Activated T-helper 1 cell treated with anti-CD3 and anti-CD28 coated beads, Interleukin-12 subunit alpha, Interleukin-12 subunit beta, Interleukin-2, Interleukin-4 antibody, amounts not matched to agents 30 ng/mL and 10 ng/mL and 1 ng/mL, durations not matched to agents 14 hours and 24 hours and 36 hours (primary cell): ENCODE data around the gene TMEM271. TPM values are rescaled to one million over a fixed set of nuclear protein-coding genes. Genes with fewer than 3 reads are reported as not detected.

Experiments used
- DNase-seq: peaks from one replicate; pipeline ENCODE4 v3.0.0; 2021; ENCODE audit warnings: low spot score
- H3K27ac Mint-ChIP-seq: one replicate; pipeline ENCODE4 v1.8.0; 2021; ENCODE audit warnings: mild to moderate bottlenecking, mixed read lengths
- H3K27me3 Mint-ChIP-seq: one replicate; pipeline ENCODE4 v1.8.0; 2022; ENCODE audit warnings: mild to moderate bottlenecking, moderate library complexity, mixed read lengths; ENCODE audit not compliant: insufficient read depth
- H3K36me3 Mint-ChIP-seq: one replicate; pipeline ENCODE4 v1.8.0; 2021; ENCODE audit warnings: low read depth, mixed read lengths
- H3K4me1 Mint-ChIP-seq: one replicate; pipeline ENCODE4 v1.8.0; 2021; ENCODE audit warnings: low read depth, mixed read lengths
- H3K4me3 Mint-ChIP-seq: one replicate; pipeline ENCODE4 v1.8.0; 2021; ENCODE audit warnings: mild to moderate bottlenecking, moderate library complexity, mixed read lengths
- H3K9me3 Mint-ChIP-seq: one replicate; pipeline ENCODE4 v1.8.0; 2021; ENCODE audit warnings: mixed read lengths
- intact Hi-C: fragments of 100-400 bp; cut with micrococcal nuclease; formaldehyde crosslinking; loops from one replicate; pipeline ENCODE4 v1.15.1; 2024
- total RNA-seq: library from RNA; stranded (reverse); gene quantifications from 2 replicates; pipeline ENCODE4 v1.2.3, GENCODE V29; 2022

The TMEM271 gene
- total RNA-seq, 1 donor from 2014 or later = not detected

- intact Hi-C loops = no loop called here
- H3K4me1 Mint-ChIP-seq = no peaks in the 10 kb centered on the region
Measured at GRCh38 chr4:535924-536281, 40.2 kb downstream of the TMEM271 start.

GRCh38 chr4:535181-535923 lies 40.7 kb downstream of the TMEM271 start:
- no peak for DNase-seq
- Mint-ChIP-seq H3K27me3 (no peaks in the 10 kb centered on the region), H3K27ac (no peak overlapping the region), H3K9me3 (peaks cover 6% of the 10 kb centered on the region), H3K36me3 (peaks cover 54% of the 10 kb centered on the region), H3K4me1 (no peaks in the 10 kb centered on the region), H3K4me3 (no peak overlapping the region)
- intact Hi-C loops = no loop called here

More at GRCh38 chr4:535924-536281, 40.2 kb downstream of the TMEM271 start:
- Mint-ChIP-seq H3K27me3 (no peaks in the 10 kb centered on the region), H3K36me3 (peaks cover 52% of the 10 kb centered on the region), H3K4me3 (no peak overlapping the region), H3K9me3 (peaks cover 10% of the 10 kb centered on the region), H3K27ac (no peak overlapping the region)
- no peak for DNase-seq

- DNase-seq = no peak
- H3K4me1 Mint-ChIP-seq = no peaks in the 10 kb centered on the region
- H3K9me3 Mint-ChIP-seq = peaks cover 6% of the 10 kb centered on the region
- peaks cover 61% of the 10 kb centered on the region for H3K36me3 Mint-ChIP-seq
- no peak overlapping the region for H3K4me3 Mint-ChIP-seq
- no peaks in the 10 kb centered on the region for H3K27me3 Mint-ChIP-seq
- H3K27ac Mint-ChIP-seq = no peak overlapping the region
- intact Hi-C loops = no loop called here
Measured at GRCh38 chr4:534576-535151, 41.4 kb downstream of the TMEM271 start.

GRCh38 chr4:534101-534575 lies 42.0 kb downstream of the TMEM271 start:
- H3K27ac Mint-ChIP-seq = no peak overlapping the region
- intact Hi-C loops = no loop called here
- no peak for DNase-seq
- H3K4me1 Mint-ChIP-seq = no peaks in the 10 kb centered on the region
- H3K36me3 Mint-ChIP-seq = peaks cover 61% of the 10 kb centered on the region
- no peak overlapping the region for H3K4me3 Mint-ChIP-seq
- H3K9me3 Mint-ChIP-seq = peaks cover 6% of the 10 kb centered on the region
- no peaks in the 10 kb centered on the region for H3K27me3 Mint-ChIP-seq

GRCh38 chr4:533318-534100 lies 42.6 kb downstream of the TMEM271 start:
- no peaks in the 10 kb centered on the region for H3K4me1 Mint-ChIP-seq
- no peak overlapping the region for H3K27ac Mint-ChIP-seq
- H3K4me3 Mint-ChIP-seq = no peak overlapping the region
- no peak for DNase-seq
- intact Hi-C loops = no loop called here
- peaks cover 65% of the 10 kb centered on the region for H3K36me3 Mint-ChIP-seq
- peaks cover 6% of the 10 kb centered on the region for H3K9me3 Mint-ChIP-seq
- H3K27me3 Mint-ChIP-seq = no peaks in the 10 kb centered on the region

GRCh38 chr4:532588-533317 lies 43.3 kb downstream of the TMEM271 start:
- Mint-ChIP-seq H3K27me3 (no peaks in the 10 kb centered on the region), H3K27ac (no peak overlapping the region), H3K36me3 (peaks cover 59% of the 10 kb centered on the region), H3K9me3 (peaks cover 6% of the 10 kb centered on the region), H3K4me1 (no peaks in the 10 kb centered on the region), H3K4me3 (no peak overlapping the region)
- DNase-seq = no peak
- intact Hi-C loops = no loop called here

GRCh38 chr4:531721-532565 lies 44.2 kb downstream of the TMEM271 start:
- no peaks in the 10 kb centered on the region for H3K27me3 Mint-ChIP-seq
- intact Hi-C loops = no loop called here

GRCh38 chr4:531076-531475 lies 45.0 kb downstream of the TMEM271 start:
- DNase-seq = no peak
- Mint-ChIP-seq H3K36me3 (peaks cover 59% of the 10 kb centered on the region), H3K9me3 (peaks cover 6% of the 10 kb centered on the region), H3K27ac (no peak overlapping the region), H3K4me1 (no peaks in the 10 kb centered on the region), H3K27me3 (no peaks in the 10 kb centered on the region), H3K4me3 (no peak overlapping the region)
- intact Hi-C loops = no loop called here

More at GRCh38 chr4:531721-532565, 44.2 kb downstream of the TMEM271 start:
- Mint-ChIP-seq H3K36me3 (peaks cover 63% of the 10 kb centered on the region), H3K9me3 (peaks cover 6% of the 10 kb centered on the region), H3K27ac (no peak overlapping the region), H3K4me1 (no peaks in the 10 kb centered on the region), H3K4me3 (no peak overlapping the region)
- DNase-seq = no peak

GRCh38 chr4:530017-530781 lies 45.9 kb downstream of the TMEM271 start:
- H3K27me3 Mint-ChIP-seq = no peaks in the 10 kb centered on the region
- DNase-seq = no peak
- H3K27ac Mint-ChIP-seq = no peak overlapping the region
- peaks cover 6% of the 10 kb centered on the region for H3K9me3 Mint-ChIP-seq
- H3K4me3 Mint-ChIP-seq = no peak overlapping the region
- no peaks in the 10 kb centered on the region for H3K4me1 Mint-ChIP-seq
- H3K36me3 Mint-ChIP-seq = peaks cover 62% of the 10 kb centered on the region
- intact Hi-C loops = no loop called here

GRCh38 chr4:529563-529962 lies 46.5 kb downstream of the TMEM271 start:
- Mint-ChIP-seq H3K27ac (no peak overlapping the region), H3K27me3 (no peaks in the 10 kb centered on the region), H3K36me3 (peaks cover 62% of the 10 kb centered on the region), H3K4me1 (no peaks in the 10 kb centered on the region), H3K9me3 (peaks cover 6% of the 10 kb centered on the region), H3K4me3 (no peak overlapping the region)
- intact Hi-C loops = no loop called here
- no peak for DNase-seq

- intact Hi-C loops = no loop called here
- Mint-ChIP-seq H3K4me3 (no peak overlapping the region), H3K36me3 (peaks cover 63% of the 10 kb centered on the region), H3K27ac (no peak overlapping the region), H3K9me3 (peaks cover 6% of the 10 kb centered on the region), H3K4me1 (no peaks in the 10 kb centered on the region), H3K27me3 (no peaks in the 10 kb centered on the region)
- no peak for DNase-seq
Measured at GRCh38 chr4:528835-529234, 47.3 kb downstream of the TMEM271 start.
